ENCODE results near the gene FSCN2. TPM values are rescaled to one million over a fixed set of nuclear protein-coding genes. Genes with fewer than 3 reads are reported as not detected.

Gene FSCN2
- total and polyA plus RNA-seq, 2 of the 4 experiments (the other 2 are of a cell fraction) = 0.18 to 0.84 TPM

DNA sequence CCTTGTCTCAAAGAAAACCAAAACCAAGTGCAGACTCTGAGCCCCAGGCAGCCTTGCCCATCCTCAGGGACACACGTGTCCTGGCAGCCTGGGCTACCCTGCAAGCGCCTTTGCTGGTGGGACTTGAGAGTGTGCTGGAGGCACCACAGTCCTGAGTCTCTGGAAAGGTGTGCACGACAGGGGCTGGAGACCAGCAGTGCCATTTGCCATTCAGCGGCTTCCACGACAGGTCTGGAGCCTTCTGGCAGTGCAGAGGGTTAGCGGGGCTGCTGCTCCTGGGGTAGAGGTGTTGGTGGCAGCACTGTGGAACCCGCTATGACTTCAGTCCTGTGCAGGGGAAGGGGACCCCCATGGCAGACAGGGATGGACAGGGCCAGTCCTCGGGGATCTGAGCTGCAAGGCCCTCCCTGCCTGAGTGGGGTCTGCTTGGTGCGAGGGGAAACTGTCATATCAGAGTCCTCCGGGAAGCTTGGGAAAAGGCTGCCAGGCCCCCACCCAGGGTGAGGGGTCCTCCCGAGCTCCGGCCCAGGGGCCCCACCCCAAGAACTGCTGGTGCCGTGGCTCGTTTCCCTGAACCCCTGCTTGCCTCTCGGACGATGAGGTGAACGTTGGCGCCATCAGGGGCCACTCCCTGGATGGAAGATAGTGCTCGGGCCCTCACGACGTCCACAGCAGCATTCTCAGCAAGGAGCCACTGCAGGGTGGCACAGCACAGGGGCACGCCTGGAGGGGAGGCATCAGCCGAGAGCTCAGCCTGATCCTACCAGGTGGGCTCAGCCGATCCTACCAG is 17.2 kb downstream of the FSCN2 start:
- Histone ChIP-seq H4K91ac (ENCODE audit: insufficient read depth, low read depth, low read length) (no peak overlapping the region), H4K8ac (ENCODE audit: low read depth in 2 of 2, low read length in 2 of 2) (no peak overlapping the region), H3K9me1 (ENCODE audit: insufficient read depth, low read length) (no peaks in the 10 kb centered on the region), H3K18ac (ENCODE audit: low read depth, low read length) (no peak overlapping the region), H3K23ac (ENCODE audit: low read depth, low read length) (no peak overlapping the region), H3K79me1 (ENCODE audit: low read depth in 1 of 2, low read length in 2 of 2) (peaks cover 11 to 25% of the 10 kb centered on the region in 2 experiments), H3K4me1 (ENCODE audit: control insufficient read depth, insufficient read depth, low read length) (no peaks in the 10 kb centered on the region), H2BK20ac (ENCODE audit: low read depth, low read length) (no peak overlapping the region), H2BK5ac (ENCODE audit: low read depth, low read length, poor library complexity, severe bottlenecking) (no peak overlapping the region), H3K27me3 (ENCODE audit: control insufficient read depth, insufficient read depth, low read length) (no peaks in the 10 kb centered on the region), H4K20me1 (ENCODE audit: insufficient read depth, low read length) (peaks cover 11% of the 10 kb centered on the region), H3K4me2 (ENCODE audit: low read depth, low read length) (no peak overlapping the region), H3K27ac (ENCODE audit: insufficient read depth, low read length) (no peak overlapping the region), H2BK15ac (ENCODE audit: low read depth, low read length) (no peak overlapping the region), H3K9ac (ENCODE audit: low read depth, low read length) (no peak overlapping the region), H2AFZ (replicated peaks; ENCODE audit: low read length, poor library complexity) (no peak overlapping the region), H2AK5ac (ENCODE audit: low read depth, low read length) (no peak overlapping the region), H3K4ac (ENCODE audit: low read depth, low read length) (no peak overlapping the region), H3K9me3 (ENCODE audit: control insufficient read depth, insufficient read depth, low read length) (no peaks in the 10 kb centered on the region), H2BK120ac (ENCODE audit: low read depth, low read length) (no peak overlapping the region), H3K56ac (ENCODE audit: extremely low read depth, insufficient read depth, low read length) (no peak overlapping the region), H3K4me3 (ENCODE audit: insufficient read depth, low read depth, low read length) (no peak overlapping the region), H3K14ac (replicated peaks; ENCODE audit: low read depth, low read length) (no peak overlapping the region), H4K5ac (ENCODE audit: low read depth, low read length) (no peak overlapping the region), H3K36me3 (ENCODE audit: control insufficient read depth, insufficient read depth, low read length) (peaks cover 65% of the 10 kb centered on the region), H2AK9ac (replicated peaks; ENCODE audit: low read depth, low read length, poor library complexity) (no peak overlapping the region)
- TF ChIP-seq, protein P1, sequence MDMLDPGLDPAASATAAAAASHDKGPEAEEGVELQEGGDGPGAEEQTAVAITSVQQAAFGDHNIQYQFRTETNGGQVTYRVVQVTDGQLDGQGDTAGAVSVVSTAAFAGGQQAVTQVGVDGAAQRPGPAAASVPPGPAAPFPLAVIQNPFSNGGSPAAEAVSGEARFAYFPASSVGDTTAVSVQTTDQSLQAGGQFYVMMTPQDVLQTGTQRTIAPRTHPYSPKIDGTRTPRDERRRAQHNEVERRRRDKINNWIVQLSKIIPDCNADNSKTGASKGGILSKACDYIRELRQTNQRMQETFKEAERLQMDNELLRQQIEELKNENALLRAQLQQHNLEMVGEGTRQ (IDR thresholded peaks at IDR 0.05; ENCODE audit: low read depth, low read length) = no peak
- no peak for TF ChIP-seq MAZ (IDR thresholded peaks at IDR 0.05; ENCODE audit: borderline replicate concordance, low read depth, low read length)
- no peak for TF ChIP-seq CEBPB (IDR thresholded peaks at IDR 0.05; ENCODE audit: low read depth, low read length)
- no peak for TF ChIP-seq NFE2L2 (IDR thresholded peaks at IDR 0.05; ENCODE audit: low read depth, low read length)
- TF ChIP-seq CHD1 (IDR thresholded peaks at IDR 0.05; ENCODE audit: low read depth, low read length) = no peak
- WGBS, 2 experiments (ENCODE audit: extremely low coverage in 2 of 2, insufficient read length in 1 of 2) = 85% methylated on average over 9 of the region's 24 CpGs; no CpG with 5 or more reads in 1 of the 2 experiments
- dilution Hi-C loops (cut with HindIII; ENCODE audit: low sequenced_read_pairs, unreplicated experiment) = no loop called here
- intact Hi-C loops (cut with micrococcal nuclease) = no loop called here
- POLR2A ChIA-PET (ENCODE audit: unreplicated experiment) = no interaction called here
- in situ Hi-C loops (cut with MboI; ENCODE audit: low sequenced_read_pairs) = no loop called here
- ATAC-seq (ENCODE audit: low read depth) (no peak), DNase-seq (no peak)
- BruUV-seq (replicated peaks) = no TSS peak
- CTCF ChIA-PET = no interaction called here

Measured in IMR-90 (cell line).